ENCODE measurements around the gene NPTN.

NPTN gene

DNA sequence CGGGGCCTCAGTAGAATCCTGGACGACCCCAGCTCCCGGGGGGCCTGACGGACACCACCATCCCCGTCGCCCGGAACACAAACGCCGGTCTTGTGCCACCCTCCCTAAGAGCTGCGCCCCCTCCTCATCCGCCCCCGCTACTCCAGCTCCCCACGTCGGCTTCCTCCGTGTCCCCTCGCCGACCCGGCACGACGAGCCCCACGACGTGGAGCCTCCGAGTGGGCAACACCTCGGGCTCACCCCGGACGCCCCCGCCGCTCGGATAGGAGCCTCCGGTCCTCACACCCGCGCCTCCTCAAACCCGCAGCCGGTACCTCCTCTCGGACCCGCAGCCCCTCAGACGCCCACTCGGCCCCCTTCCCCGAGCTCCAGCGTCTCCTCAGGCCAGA is 525 bp downstream of the NPTN start:
- no peak for DNase-seq (ENCODE audit: low read depth in 2 of 2)

DNA sequence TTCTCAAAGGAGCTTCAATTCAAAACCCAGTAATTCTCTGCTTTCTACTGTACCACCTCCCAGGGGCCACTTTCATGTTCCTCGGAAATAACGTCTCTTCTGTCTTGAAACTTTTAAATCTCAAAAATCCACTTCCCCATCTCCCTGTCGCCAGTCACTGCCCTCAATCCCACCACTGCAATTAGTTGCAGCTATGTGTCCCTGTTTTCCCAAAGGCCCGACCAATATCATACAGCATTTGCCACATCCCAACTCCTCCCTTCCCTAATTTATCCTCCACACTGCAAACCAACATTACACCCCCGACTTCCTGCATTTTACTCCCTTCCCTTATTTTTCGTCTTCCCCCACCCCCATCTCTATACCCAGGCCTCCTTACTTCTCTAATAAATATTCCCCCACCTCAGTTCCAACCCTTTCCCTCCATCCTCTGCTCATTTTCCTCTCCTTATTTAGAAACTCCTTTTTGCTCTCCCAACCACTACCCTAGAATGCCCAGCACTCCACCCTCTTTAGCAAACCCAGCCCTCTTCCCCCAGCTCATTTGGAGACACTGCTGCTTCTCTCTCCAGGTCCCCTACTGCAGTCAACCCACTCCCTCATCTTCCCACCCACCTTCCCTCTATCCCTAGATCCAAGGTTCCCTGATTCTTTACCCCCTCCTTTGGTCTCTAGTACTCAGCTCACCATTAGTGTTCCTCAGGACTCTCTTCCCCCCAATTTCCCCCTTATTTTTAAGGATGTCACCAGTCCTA is 1.1 kb downstream of the NPTN start:
- DNase-seq (ENCODE audit: low read depth in 2 of 2): no peak

DNA sequence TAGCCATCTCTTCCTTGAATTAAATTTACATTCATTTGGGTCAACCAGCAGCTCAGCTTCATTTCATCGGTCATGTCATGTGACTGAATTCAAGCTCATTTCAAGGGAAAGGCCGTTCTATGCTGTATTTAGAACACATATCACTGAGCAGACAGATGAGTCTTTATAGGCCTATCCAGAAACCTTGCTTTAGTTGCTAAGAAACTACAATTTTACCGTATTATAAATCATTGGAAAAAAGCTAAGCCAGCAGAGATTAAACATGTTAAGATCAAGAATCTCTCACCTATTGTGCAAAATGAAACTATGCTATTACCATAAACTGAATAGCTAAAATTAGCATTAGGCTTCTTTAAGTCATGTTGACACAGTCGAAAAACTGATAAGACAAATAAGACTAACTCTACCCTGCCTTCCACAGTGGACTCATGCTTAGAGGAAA is 2.2 kb downstream of the NPTN start:
- DNase-seq (ENCODE audit: low read depth in 2 of 2): no peak

DNA sequence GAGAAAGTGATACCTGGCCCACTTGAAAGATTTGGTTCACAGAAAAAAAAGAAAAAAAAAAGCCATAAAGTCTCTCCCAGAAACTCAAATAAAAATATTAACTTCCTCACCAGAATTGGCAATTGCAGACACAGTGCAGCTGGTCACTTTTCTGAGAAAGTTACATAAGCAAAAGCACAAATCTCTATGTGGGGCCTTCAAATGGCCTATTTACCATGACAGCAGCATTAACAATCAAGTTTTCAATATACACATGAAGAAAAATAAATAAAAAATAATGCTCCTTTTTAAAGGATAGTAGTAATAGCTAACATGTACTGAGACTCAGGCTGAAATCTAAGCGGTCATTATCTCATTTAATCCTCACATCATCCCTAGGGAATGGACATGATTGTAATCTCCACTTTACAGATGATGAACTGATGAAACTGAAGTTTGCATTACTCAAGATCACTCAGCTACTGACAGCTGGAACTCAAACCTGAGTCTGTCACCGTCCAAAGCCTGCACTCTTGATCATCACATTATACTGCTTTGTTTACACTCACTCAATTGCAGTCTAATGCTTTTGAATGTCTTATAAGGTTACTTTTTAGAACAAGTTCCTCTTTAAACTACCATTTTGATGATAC is 3.3 kb downstream of the NPTN start:
- no peak for DNase-seq (ENCODE audit: low read depth in 2 of 2)

DNA sequence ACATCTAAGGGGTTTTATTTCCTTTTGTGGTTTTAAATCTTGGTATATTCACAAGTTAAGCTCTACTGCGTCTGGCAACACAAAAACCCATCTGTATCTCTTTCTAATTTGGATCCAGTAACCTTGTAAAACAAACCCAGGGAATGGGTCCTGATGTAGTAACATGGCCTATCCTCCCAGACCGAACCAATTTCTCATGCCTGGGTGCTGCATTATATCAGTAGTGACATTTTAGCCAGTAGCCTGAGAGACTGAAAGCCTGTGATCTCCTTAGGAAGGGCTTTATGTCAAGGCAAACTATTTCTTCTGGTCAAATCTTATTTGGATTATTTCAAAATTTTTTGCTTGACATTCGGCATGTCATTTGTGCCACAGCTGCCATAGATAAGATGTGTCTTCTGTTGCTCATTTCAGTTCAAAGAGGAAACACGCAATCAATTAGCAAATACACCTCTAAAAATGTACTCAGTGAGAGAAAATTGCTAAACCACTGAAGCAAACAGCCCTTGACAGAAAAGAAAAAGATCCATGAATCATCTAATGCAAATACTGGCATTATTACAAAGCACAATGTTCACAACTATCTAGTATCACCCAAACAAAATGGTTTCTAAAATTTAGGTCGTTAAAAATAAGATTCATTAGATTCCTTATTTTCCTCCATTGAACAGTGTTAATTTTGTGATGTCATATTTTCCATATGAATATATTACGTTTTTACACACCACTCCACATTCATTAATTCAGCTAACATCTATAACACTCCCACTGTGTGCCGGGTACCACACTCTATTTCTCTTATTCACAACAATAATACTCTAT is 4.0 kb downstream of the NPTN start:
- DNase-seq (ENCODE audit: low read depth in 2 of 2): no peak

DNA sequence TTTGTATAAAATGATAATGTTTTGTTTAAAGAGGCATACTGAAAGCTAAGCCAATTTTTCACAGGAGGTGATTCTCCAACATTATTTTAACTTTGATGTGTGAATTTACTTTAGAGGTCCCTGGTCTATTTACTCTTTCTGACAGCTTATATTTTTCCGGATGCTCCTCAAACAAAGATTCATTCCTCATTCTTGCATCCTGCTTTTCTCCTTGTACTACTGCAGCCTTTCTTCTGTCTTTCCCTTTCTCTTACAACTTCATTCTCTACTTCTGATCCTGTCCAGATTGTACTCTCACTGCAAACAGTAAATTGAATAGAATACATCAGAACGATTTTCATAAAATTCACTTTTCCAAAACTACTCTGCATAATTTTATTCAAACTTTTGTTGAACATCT is 5.1 kb downstream of the NPTN start:
- DNase-seq (ENCODE audit: low read depth in 2 of 2): no peak

DNA sequence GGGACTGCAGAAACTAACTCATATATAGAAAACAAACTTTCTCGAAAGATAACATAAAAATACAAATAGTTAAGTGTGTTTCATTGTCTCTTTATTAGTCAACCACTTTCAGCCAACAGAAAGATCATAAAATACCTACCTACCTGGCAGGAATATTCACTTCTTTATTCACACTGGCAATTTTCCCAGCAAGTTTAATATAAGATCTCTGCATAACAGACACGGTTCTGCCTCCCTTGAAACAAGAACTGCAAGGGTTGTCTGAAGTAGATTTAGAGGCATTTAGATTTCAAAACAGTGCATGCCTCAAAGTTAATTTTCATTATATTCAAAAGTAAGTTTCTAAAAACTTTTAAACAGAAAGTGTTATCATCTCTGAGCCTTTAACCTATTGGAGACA is 7.1 kb downstream of the NPTN start:
- no peak for DNase-seq (ENCODE audit: low read depth in 2 of 2)

DNA sequence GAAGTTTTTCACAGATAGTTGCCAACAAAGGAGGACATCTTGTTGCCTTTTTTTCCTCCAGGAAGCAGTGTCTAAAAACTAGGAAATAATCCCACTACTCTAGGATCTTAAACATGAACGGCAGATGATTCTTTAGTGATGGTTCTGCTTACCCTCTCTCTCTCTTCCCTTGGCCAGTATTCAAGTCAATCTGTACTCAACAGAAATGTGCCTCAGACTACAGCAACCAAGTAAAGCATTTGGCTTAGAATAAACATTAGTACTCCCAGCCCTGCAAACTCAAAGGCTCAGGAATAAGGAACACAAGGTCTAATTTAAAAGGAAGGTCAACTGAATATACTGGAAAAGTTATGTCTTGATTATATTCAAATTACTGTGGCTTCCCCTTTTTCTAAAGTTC is 8.7 kb downstream of the NPTN start:
- DNase-seq (ENCODE audit: low read depth in 2 of 2): no peak

DNA sequence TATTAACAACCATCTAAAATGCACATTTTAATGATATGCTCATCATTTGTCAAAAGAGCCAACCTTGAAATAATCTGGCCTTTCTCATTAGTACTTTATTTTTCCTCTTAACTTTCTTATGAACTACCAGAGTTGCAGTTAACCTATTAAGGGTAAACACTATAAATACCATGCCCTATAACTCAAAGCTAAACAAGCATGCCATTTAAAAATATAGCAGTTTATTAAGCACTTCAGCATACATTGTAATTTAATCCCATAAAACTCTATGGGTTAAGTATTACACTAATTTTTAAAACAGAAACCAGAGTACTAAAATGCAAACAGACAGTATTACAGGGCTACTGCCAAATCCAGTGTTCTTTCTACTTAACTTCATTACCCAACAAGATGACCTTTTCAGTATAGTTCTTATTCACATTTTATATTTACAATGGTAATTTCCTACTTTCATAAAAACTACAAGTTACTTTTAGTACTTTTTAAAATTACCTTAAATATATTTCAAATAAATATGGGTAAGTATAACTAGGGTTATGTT is 11.8 kb downstream of the NPTN start:
- DNase-seq (ENCODE audit: low read depth in 2 of 2): no peak

DNA sequence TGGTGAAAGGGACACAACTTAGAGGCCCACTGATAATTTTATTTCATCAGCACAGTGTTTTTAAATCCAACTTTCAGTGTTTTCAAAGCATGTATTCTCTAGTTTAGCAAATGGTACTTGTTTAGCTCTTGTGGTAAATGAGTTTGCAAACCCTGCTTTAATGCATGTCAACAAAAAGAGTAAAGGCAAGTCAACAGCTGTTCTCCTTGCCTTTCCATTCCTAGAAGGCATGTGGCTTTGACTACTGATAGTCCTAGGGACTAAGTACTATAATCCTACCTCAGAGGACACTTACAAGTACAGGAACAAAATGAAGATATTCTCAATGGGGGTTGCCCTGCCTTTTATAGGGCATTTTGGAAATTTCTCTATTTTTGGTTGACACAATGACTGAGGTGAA is 13.1 kb downstream of the NPTN start:
- DNase-seq (ENCODE audit: low read depth in 2 of 2): no peak

DNA sequence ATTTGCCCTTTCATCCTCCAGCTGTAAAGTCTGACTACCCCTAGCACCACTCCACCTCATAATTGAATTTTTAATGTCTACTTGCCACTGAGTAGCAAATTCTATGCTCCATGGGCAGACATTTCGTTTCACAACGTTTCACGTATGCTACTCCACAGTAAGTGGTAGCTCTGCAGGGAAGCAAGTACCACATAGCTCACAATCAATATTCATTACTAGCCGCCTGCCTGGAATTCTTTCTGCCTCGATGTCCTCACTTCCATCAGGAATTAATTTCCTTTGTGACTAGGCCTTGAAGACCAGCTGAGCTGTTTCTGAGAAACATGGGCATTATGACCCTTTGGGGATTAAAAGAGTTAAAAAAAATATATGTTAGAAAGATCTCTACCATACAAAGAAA is 15.3 kb downstream of the NPTN start:
- no peak for DNase-seq (ENCODE audit: low read depth in 2 of 2)

DNA sequence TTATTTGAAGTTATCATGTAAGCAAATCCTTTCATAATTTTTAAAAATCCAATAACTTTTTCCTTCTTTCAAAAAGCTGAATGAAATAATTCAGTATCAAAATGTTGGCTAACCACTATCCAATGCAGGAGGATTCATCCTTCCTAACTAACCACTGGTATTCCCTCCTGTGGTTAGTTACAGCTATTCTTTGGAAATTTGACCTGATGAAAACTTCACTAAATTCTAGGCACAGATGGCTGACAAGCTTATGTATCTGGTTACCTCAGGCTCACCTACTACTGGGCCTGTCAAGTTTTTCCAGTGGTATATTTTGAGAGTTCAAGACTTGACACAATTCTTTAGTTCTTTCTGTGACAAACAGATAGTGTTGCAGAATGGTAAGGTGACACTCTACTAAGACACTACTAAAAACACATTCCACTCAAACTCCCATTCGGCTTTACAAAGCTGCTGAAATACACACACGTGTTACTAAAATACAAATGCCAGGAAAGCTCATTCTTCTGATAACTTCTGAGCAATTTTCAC is 15.8 kb downstream of the NPTN start:
- no peak for DNase-seq (ENCODE audit: low read depth in 2 of 2)

DNA sequence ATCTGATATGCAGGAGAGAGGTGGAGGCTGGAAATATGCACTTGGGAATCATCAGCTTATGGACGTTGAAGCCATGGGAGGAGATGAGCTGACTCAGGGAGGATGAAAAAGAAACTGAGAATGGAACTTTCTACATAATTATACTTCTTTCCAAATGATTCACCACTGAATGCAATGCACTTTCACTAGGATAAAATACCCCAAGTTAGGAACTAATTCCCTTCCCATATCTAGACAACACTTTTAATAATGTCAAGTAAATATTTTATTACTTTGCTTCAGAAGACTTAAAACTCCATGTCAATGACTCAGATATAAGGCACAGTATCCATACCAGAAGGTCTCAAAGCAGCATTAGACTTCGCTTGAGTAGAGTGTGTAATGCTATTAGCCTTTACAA is 24.2 kb downstream of the NPTN start:
- no peak for DNase-seq (ENCODE audit: low read depth in 2 of 2)

DNA sequence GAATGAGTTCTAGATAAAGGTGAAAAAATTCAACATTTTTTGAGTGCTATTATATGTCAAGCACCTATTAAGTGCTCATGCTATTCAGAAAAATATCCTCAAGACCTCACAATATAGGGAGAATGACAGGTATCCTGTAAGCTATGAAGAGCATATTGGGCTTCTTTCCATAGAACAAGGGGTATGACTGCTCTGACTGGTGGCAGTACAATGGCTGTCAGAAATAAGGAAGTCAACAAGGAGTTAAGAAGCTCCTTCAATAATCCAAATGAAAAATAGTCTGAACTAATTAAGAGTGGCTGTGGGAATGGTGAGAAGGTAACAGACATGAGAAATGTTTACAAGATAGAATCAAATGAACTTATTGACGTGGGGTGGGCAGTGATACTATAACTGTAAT is 24.7 kb downstream of the NPTN start:
- no peak for DNase-seq (ENCODE audit: low read depth in 2 of 2)

DNA sequence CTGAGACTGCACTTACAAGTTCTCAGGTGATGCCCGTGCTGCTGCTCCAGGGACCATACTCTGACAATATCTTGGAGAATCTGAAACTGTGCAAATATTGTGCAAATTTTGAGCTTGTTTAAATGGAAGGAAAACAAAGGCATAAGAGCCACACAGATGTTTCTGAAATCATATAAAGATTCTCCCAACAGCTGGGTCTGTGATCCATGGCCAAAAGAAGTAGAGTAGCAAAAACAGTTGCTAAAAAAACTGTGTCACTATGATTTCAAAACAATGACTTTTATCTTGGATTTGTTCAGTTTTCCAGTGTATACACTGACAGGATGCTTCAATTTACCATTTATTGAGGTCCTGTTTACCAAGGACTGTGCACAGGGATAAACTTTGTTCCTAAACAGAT is 25.3 kb downstream of the NPTN start:
- no peak for DNase-seq (ENCODE audit: low read depth in 2 of 2)

DNA sequence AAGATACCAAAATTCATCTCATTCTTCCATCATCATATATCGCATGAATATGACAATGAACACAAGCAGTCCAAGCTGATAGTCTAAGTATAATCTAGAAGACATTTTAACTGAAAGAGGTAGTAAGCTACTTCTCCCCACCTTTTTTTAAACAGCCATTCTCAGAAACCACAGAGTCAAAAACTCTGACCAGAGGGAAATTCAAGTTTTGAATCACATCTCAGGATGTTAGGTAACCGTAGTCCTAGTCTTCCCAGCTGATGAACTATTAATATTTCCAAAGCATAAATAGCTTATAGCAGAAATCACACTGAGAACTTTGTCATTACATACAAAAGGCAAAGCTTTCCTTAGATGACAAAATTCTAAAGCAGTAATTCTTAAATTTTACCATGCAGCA is 25.8 kb downstream of the NPTN start:
- DNase-seq (ENCODE audit: low read depth in 2 of 2): no peak

DNA sequence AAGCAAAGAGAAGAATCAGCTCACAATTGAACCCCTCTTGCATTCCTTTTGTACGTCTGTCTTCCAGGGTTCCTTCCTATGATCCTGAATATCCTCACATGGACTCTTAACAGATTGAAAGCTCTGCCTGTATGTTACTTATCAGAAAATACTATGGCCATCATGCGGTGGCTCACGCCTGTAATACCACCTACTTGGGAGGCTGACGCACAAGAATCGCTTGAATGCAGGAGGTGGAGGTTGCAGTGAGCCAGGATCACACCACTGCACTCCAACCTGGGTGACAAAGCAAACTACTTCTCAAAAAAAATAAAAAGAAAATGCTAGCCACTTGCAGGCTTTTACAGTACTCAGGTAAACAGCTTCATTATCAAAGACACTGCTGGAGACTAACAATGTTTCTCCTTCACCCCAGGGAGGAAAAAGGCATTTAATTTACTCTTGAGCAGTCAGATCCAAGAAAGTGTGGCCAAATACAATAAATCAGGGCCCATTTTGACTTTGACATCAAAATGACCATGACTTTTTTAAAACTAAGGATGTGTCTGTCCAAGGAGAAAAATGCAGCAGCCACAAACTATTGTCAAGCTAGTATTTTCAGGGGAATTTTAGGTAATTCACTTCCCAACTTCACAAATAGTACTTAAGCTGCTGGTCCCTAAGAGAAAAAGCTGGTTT is 27.3 kb downstream of the NPTN start:
- no peak for DNase-seq (ENCODE audit: low read depth in 2 of 2)

DNA sequence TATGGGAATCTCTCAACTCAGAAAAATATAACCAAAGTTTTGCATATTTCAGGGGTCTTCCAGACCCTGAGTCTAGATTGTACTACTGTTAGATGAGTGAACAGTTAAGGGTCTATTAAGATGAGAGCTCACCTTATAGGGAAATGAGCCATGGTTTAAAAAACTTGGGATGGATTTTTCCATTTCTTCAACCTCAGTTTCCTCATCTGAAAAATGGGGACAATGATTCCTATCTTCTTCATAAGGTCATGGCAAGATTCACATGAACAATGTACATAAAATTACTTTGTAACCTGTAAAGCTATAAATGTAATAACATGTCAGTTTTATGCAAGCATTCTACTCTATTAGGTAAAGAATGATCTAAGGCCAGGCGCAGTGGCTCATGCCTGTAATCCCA is 28.7 kb downstream of the NPTN start:
- no peak for DNase-seq (ENCODE audit: low read depth in 2 of 2)

DNA sequence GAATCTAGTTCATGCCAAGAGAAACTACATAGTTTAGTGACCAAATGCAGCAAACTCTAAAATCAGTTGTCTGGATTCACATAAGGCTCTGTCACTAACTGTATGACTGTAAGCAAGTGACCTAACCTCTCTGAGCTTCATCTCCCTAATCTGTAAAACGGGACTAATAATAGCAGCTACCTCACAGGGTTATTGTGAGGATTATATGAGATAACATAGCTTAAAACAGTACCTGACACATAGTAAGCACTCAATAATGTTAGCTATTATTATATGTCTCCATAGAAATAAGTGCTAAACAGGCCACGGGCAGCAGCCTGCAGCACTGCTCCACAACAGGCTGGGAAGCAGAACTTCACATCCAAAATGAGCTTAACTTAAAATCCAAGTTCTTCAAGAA is 30.2 kb downstream of the NPTN start:
- DNase-seq (ENCODE audit: low read depth in 2 of 2): no peak

DNA sequence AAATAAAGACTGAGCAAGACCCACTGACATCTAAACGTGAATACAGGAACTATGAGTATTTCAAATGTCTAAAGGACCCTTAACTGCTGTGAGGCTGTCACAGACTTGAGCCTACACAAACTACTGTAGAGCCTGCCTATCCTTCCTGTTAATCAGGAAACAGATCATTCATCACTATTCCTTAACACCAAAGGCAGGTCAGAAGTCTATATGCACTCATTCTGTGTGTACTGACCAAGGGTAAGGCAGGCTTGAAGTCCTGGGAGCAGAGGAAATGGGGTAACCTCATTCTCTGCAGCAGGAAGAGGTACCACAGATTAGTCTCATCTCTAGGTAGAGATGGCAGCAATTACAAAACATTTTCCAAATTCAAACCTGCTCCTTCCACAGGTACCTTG is 30.7 kb downstream of the NPTN start:
- no peak for DNase-seq (ENCODE audit: low read depth in 2 of 2)

DNA sequence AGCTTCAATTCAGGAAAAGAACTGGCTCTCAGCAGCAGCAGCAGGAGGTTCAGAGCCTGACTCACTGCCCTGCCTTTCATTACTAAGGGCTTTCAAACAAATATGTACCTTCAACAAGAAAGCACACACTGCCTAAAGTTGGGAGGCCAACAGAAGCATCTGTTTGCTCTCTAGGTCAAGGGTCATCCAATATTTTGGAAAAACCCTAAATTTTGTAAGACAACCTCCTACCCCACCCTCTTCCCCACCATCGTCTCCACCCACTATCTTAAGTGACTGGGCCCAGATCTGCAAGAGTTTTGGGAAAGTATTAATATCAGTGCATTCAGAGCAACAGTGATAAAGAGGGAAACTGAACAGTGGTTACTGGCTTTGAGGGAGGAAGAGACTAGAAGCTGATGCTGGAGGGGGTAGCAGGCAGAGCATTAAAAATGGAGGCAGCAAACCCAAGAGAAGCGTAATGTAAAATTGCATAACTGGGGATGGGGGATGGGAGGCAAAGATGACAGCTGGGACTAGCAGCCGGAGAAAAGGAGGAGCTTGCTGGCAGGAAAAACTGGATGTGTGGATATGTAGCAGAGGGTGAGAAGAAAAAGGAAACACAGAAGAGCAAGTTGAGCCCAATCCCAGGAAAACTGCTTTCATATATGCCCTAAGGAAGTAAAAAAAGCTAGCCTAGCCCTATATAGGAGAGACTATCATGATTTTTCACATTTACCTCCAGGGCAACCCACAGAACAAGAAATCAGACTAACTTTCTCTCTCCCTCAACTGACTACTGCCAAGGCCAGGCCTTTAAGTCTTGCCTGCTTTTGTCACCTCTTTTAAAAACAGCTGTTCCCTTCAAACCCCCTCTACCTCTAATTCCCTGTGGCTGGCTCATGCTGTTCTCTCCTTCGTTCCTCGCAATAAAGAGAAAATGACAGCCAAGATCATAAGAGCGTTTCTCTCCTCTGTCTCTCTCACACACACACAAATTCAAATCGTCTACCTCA is 31.4 kb downstream of the NPTN start:
- no peak for DNase-seq (ENCODE audit: low read depth in 2 of 2)
